Neural crest cell (in vitro differentiated cells): ENCODE results near the gene MFSD2B. TPM values are rescaled to one million over a fixed set of nuclear protein-coding genes. Genes with fewer than 3 reads are reported as not detected.

Experiments
- DNase-seq: peaks from one replicate; pipeline ENCODE4 v3.0.0; 2021; ENCODE audit warnings: low read depth, mixed read lengths, low spot score
- H3K27ac Mint-ChIP-seq: one replicate; pipeline ENCODE4 v1.8.0; 2021; ENCODE audit warnings: mild to moderate bottlenecking, mixed read lengths; ENCODE audit not compliant: unreplicated experiment
- H3K27me3 Mint-ChIP-seq: 2 replicates; pipeline ENCODE4 v1.8.0; 2021; ENCODE audit warnings: low read depth, mild to moderate bottlenecking, mixed read lengths
- H3K36me3 Mint-ChIP-seq: 2 replicates; pipeline ENCODE4 v1.8.0; 2021; ENCODE audit warnings: low read depth, mild to moderate bottlenecking, mixed read lengths
- H3K4me1 Mint-ChIP-seq: 2 replicates; pipeline ENCODE4 v1.8.0; 2021; ENCODE audit warnings: mixed read lengths
- H3K4me3 Mint-ChIP-seq: one replicate; pipeline ENCODE4 v1.8.0; 2021; ENCODE audit warnings: mild to moderate bottlenecking, mixed read lengths
- H3K9me3 Mint-ChIP-seq: 2 replicates; pipeline ENCODE4 v1.8.0; 2021; ENCODE audit warnings: mixed read lengths
- total RNA-seq: library from RNA; stranded (reverse); gene quantifications from 2 replicates; pipeline ENCODE4 v1.2.1, GENCODE V29; 2021
- TF ChIP-seq, protein P1 (sequence below): fragments of 200-600 bp; sonication (generic); conservative IDR thresholded peaks from 2 replicates; pipeline ENCODE4 v1.5.0; 2021; ENCODE audit warnings: antibody characterized with exemption, mild to moderate bottlenecking

The MFSD2B gene
- total RNA-seq, 1 donor from 2014 or later, result 0.47 TPM

DNA sequence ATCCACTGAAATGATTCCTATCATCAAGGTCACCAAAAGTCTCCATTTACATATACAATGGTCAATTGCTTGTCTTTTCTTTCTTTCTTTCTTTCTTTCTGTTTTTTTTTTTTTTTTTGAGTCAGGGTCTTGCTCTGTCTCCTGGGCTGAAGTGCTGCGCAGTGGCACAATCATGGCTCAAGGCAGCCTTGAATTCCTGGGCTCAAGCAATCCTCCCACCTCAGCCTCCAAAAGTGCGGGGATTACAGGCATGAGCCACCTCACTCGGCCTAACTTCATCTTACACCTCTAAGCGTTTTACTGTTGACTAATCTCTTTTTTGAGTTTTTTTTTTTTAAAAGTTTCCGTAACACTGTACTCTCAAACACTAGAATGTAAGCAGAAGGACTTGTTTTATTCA is 65.4 kb downstream of the MFSD2B start:
- TF ChIP-seq, protein P1, sequence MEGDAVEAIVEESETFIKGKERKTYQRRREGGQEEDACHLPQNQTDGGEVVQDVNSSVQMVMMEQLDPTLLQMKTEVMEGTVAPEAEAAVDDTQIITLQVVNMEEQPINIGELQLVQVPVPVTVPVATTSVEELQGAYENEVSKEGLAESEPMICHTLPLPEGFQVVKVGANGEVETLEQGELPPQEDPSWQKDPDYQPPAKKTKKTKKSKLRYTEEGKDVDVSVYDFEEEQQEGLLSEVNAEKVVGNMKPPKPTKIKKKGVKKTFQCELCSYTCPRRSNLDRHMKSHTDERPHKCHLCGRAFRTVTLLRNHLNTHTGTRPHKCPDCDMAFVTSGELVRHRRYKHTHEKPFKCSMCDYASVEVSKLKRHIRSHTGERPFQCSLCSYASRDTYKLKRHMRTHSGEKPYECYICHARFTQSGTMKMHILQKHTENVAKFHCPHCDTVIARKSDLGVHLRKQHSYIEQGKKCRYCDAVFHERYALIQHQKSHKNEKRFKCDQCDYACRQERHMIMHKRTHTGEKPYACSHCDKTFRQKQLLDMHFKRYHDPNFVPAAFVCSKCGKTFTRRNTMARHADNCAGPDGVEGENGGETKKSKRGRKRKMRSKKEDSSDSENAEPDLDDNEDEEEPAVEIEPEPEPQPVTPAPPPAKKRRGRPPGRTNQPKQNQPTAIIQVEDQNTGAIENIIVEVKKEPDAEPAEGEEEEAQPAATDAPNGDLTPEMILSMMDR, result no peak
- no peak for DNase-seq
- Mint-ChIP-seq H3K36me3 (peaks cover 6% of the 10 kb centered on the region), H3K4me1 (peaks cover 30% of the 10 kb centered on the region), H3K9me3 (no peaks in the 10 kb centered on the region), H3K27ac (no peak overlapping the region), H3K4me3 (peak overlapping the region; percentile 97), H3K27me3 (no peaks in the 10 kb centered on the region)

Other genes starting within 250 kb of the MFSD2B start
- gene ATAD2B, start 83.0 kb upstream of the MFSD2B start, total RNA-seq, result 29.4 and 32.9 TPM in 2 replicates
- 29.8 and 31.1 TPM in 2 replicates for gene UBXN2A, start 69.6 kb upstream of the MFSD2B start, total RNA-seq
- gene WDCP, start 37.3 kb downstream of the MFSD2B start, total RNA-seq, result 41.8 and 43.9 TPM in 2 replicates
- gene FKBP1B, start 39.7 kb downstream of the MFSD2B start, total RNA-seq, result 22.0 and 22.1 TPM in 2 replicates
- 89.5 and 94.3 TPM in 2 replicates for gene SF3B6, start 66.2 kb downstream of the MFSD2B start, total RNA-seq
- 38.3 and 40.8 TPM in 2 replicates for gene TP53I3, start 74.7 kb downstream of the MFSD2B start, total RNA-seq
- gene PFN4, start 113.2 kb downstream of the MFSD2B start, total RNA-seq, result 1.3 and 1.7 TPM in 2 replicates
- gene FAM228B, start 113.4 kb downstream of the MFSD2B start, total RNA-seq, result 21.0 and 21.3 TPM in 2 replicates
- 0.39 and 0.51 TPM in 2 replicates for gene FAM228A, start 165.0 kb downstream of the MFSD2B start, total RNA-seq